H1 (cell line): ENCODE results near the gene HSPB1. TPM values are rescaled to one million over a fixed set of nuclear protein-coding genes. Genes with fewer than 3 reads are reported as not detected.

ENCODE experiments used
- CTCF ChIA-PET: fragments of 300-600 bp; sonication (Branson Sonifier 250); formaldehyde crosslinking; loops from one replicate; lab custom pipeline; 2021; ENCODE audit not compliant: partially characterized antibody; lab: Charles Lee
- POLR2A ChIA-PET: fragments of 300-600 bp; sonication (Branson Sonifier 250); formaldehyde crosslinking; loops from one replicate; lab custom pipeline; 2021; ENCODE audit warnings: inconsistent platforms; ENCODE audit not compliant: partially characterized antibody; lab: Charles Lee
- DNase-seq, 2 experiments: peaks; one replicate each; pipeline versions ENCODE4 v3.0.0 to v3.0.0-alpha.2; 2010 to 2022; ENCODE audit warnings: low spot score in 2 of 2, low read depth in 1 of 2, mixed read lengths in 1 of 2
- FAIRE-seq: peaks from 2 replicates; lab custom pipeline; 2011; peaks lifted over from hg19 to GRCh38; lab: Jason Lieb, UNC
- H2AFZ ChIP-seq: 2 replicates; pipeline ENCODE4 v1.8.1; 2012; ENCODE audit warnings: low read length, inconsistent platforms
- H2AK5ac ChIP-seq: 2 replicates; pipeline ENCODE4 v1.6.1; 2013; ENCODE audit warnings: low read depth, low read length
- H2BK120ac ChIP-seq: replicated peaks from 2 replicates; pipeline ENCODE3; 2013; ENCODE audit warnings: low read depth, low read length, inconsistent platforms
- H2BK12ac ChIP-seq: 2 replicates; pipeline ENCODE4 v1.6.1; 2013; ENCODE audit warnings: low read depth, low read length
- H2BK15ac ChIP-seq: 2 replicates; pipeline ENCODE4 v1.6.1; 2013; ENCODE audit warnings: low read length
- H2BK20ac ChIP-seq: 2 replicates; pipeline ENCODE4 v1.6.1; 2013; ENCODE audit warnings: low read length
- H2BK5ac ChIP-seq: 2 replicates; pipeline ENCODE4 v1.6.1; 2013; ENCODE audit warnings: low read depth, low read length
- H3K14ac ChIP-seq: 2 replicates; pipeline ENCODE4 v1.6.1; 2013; ENCODE audit warnings: inconsistent platforms; ENCODE audit not compliant: insufficient read length
- H3K18ac ChIP-seq: 2 replicates; pipeline ENCODE4 v1.6.1; 2013; ENCODE audit warnings: low read length; ENCODE audit errors: extremely low read depth
- H3K23ac ChIP-seq: 2 replicates; pipeline ENCODE4 v1.6.1; 2013; ENCODE audit warnings: inconsistent platforms; ENCODE audit not compliant: insufficient read length
- H3K23me2 ChIP-seq: 2 replicates; pipeline ENCODE4 v1.6.1; 2013; ENCODE audit warnings: low read depth, low read length
- H3K27ac ChIP-seq: 2 replicates; pipeline ENCODE4 v1.6.1; 2011; ENCODE audit warnings: low read depth, low read length, inconsistent platforms
- H3K27me3 ChIP-seq, 4 experiments: replicated peaks in 1 of 4; 1 replicate in 1 of 4; 2 replicates in 3 of 4; pipeline versions ENCODE4 v1.6.1 to v1.8.1; 2011 to 2013; ENCODE audit warnings: low read length in 3 of 4, mild to moderate bottlenecking in 3 of 4, inconsistent platforms in 2 of 4, mixed read lengths in 2 of 4, moderate library complexity in 1 of 4; ENCODE audit not compliant: control insufficient read depth in 3 of 4, insufficient read depth in 3 of 4; ENCODE audit errors: extremely low read depth in 1 of 4
- H3K36me3 ChIP-seq, 4 experiments: 2 replicates each; pipeline versions ENCODE4 v1.6.1 to v1.8.1; 2011 to 2013; ENCODE audit warnings: mild to moderate bottlenecking in 4 of 4, low read length in 3 of 4, moderate library complexity in 2 of 4, control low read depth in 1 of 4, inconsistent platforms in 1 of 4; ENCODE audit not compliant: insufficient read depth in 4 of 4, control insufficient read depth in 2 of 4
- H3K4ac ChIP-seq: replicated peaks from 2 replicates; pipeline ENCODE3; 2013; ENCODE audit warnings: low read length, low read depth, mixed read lengths, inconsistent platforms; ENCODE audit not compliant: insufficient read length
- H3K4me1 ChIP-seq, 4 experiments: replicated peaks in 1 of 4; 1 replicate in 1 of 4; 2 replicates in 3 of 4; pipeline versions ENCODE4 v1.6.1 to v1.8.1; 2011 to 2013; ENCODE audit warnings: low read length in 3 of 4, inconsistent platforms in 2 of 4, mixed read lengths in 1 of 4; ENCODE audit not compliant: insufficient read depth in 4 of 4, control insufficient read depth in 3 of 4
- H3K4me2 ChIP-seq, 2 experiments: 2 replicates each; pipeline versions ENCODE4 v1.6.1 to v1.8.1; 2011 to 2013; ENCODE audit warnings: low read depth in 2 of 2, low read length in 2 of 2, control low read depth in 1 of 2, inconsistent platforms in 1 of 2, mild to moderate bottlenecking in 1 of 2; ENCODE audit not compliant: insufficient read depth in 1 of 2
- H3K4me3 ChIP-seq, 4 experiments: fragments of 200-600, 300-600 bp in 1 of 4; sonication (generic), shearing (Covaris generic), sonication (Bioruptor Twin) in 1 of 4; 2 replicates each; pipeline versions ENCODE4 v1.5.1 to v1.8.1; 2011 to 2016; ENCODE audit warnings: low read length in 4 of 4, low read depth in 3 of 4, control low read depth in 2 of 4, inconsistent platforms in 2 of 4, mild to moderate bottlenecking in 2 of 4, mixed read lengths in 1 of 4, moderate library complexity in 1 of 4; ENCODE audit not compliant: insufficient read depth in 2 of 4; ENCODE audit errors: extremely low read depth in 1 of 4
- H3K56ac ChIP-seq: replicated peaks from 2 replicates; pipeline ENCODE3; 2013; ENCODE audit warnings: low read depth, mild to moderate bottlenecking, mixed read lengths, low read length, inconsistent platforms; ENCODE audit not compliant: insufficient read length
- H3K79me1 ChIP-seq: 2 replicates; pipeline ENCODE4 v1.6.1; 2013; ENCODE audit warnings: low read depth, low read length, control low read depth
- H3K79me2 ChIP-seq, 2 experiments: 2 replicates each; pipeline versions ENCODE4 v1.6.1 to v1.8.1; 2012 to 2013; ENCODE audit warnings: low read length in 2 of 2, mild to moderate bottlenecking in 2 of 2, inconsistent platforms in 1 of 2; ENCODE audit not compliant: insufficient read depth in 2 of 2, control insufficient read depth in 1 of 2
- H3K9ac ChIP-seq, 4 experiments: replicated peaks in 1 of 4; 1 replicate in 1 of 4; 2 replicates in 3 of 4; pipeline versions ENCODE4 v1.6.1 to v1.8.1; 2011 to 2013; ENCODE audit warnings: low read depth in 3 of 4, low read length in 3 of 4, control low read depth in 2 of 4, mild to moderate bottlenecking in 2 of 4, moderate library complexity in 2 of 4, inconsistent platforms in 1 of 4; ENCODE audit errors: extremely low read depth in 1 of 4
- H3K9me3 ChIP-seq, 2 experiments: 2 replicates each; pipeline versions ENCODE4 v1.6.1 to v1.8.1; 2012 to 2013; ENCODE audit warnings: mild to moderate bottlenecking in 2 of 2, moderate library complexity in 2 of 2, control low read depth in 1 of 2, inconsistent platforms in 1 of 2, low read depth in 1 of 2, low read length in 1 of 2, mixed read lengths in 1 of 2; ENCODE audit not compliant: insufficient read depth in 2 of 2
- H4K20me1 ChIP-seq, 2 experiments: replicated peaks in 1 of 2; 2 replicates each; pipeline versions ENCODE3 to v1.8.1; 2011 to 2013; ENCODE audit warnings: inconsistent platforms in 2 of 2, low read length in 2 of 2, mild to moderate bottlenecking in 1 of 2; ENCODE audit not compliant: insufficient read depth in 2 of 2, control insufficient read depth in 1 of 2
- H4K5ac ChIP-seq: 2 replicates; pipeline ENCODE4 v1.6.1; 2013; ENCODE audit warnings: low read length, low read depth, mixed read lengths, inconsistent platforms; ENCODE audit not compliant: insufficient read length
- H4K8ac ChIP-seq: 2 replicates; pipeline ENCODE4 v1.8.0; 2013; ENCODE audit warnings: mild to moderate bottlenecking, moderate library complexity, low read length, inconsistent platforms; ENCODE audit not compliant: insufficient read depth; ENCODE audit errors: extremely low read depth
- H4K91ac ChIP-seq: replicated peaks from 2 replicates; pipeline ENCODE3; 2013; ENCODE audit warnings: low read length, mixed read lengths, inconsistent platforms; ENCODE audit not compliant: insufficient read length
- CTCF ChIP-seq, 3 experiments: IDR thresholded peaks; 1 replicate in 2 of 3; 2 replicates in 1 of 3; pipeline versions ENCODE4 v1.5.1 to v1.6.1; 2011; ENCODE audit warnings: low read length in 3 of 3, mild to moderate bottlenecking in 3 of 3, inconsistent platforms in 2 of 3, low read depth in 1 of 3, moderate library complexity in 1 of 3; ENCODE audit not compliant: insufficient read depth in 1 of 3; ENCODE audit errors: control extremely low read depth in 1 of 3
- WGBS, 2 experiments: shearing (Covaris generic) in 1 of 2; methylation state at CpG; one replicate each; pipeline versions ENCODE4 v1.1.6 to v1.1.7; 2013 to 2015; ENCODE audit warnings: low lambda C conversion rate in 2 of 2, mixed read lengths in 2 of 2, inconsistent platforms in 1 of 2, low coverage in 1 of 2, missing lambda C conversion rate in 1 of 2; ENCODE audit not compliant: insufficient replicate concordance in 2 of 2, insufficient coverage in 1 of 2, insufficient read length in 1 of 2; ENCODE audit errors: extremely low coverage in 1 of 2, missing lambda C conversion rate in 1 of 2; 5-methylcytosine and 5-hydroxymethylcytosine counted together
- polyA plus RNA-seq, 7 experiments: library from polyadenylated mRNA; depleted of rRNA in 3 of 7; stranded (reverse) in 5 of 7; unstranded in 2 of 7; fragments of >200 nt in 5 of 7; fragments of 200-250 nt in 2 of 7; gene quantifications; 1 replicate in 5 of 7; 2 replicates in 1 of 7; 4 replicates in 1 of 7; pipeline versions ENCODE4 v1.2.1 to v1.2.3, GENCODE V29; 2011 to 2013; ENCODE audit warnings: missing spikeins in 2 of 7, mixed read lengths in 2 of 7
- total RNA-seq: library from RNA; stranded (reverse); fragmentation: NEBNext Ultra II Directional; extraction: Animal tissue kit (Norgen Biotek cat#: 25700); gene quantifications from 2 replicates; pipeline ENCODE4 v1.2.1, GENCODE V29; 2021

HSPB1 gene
- total and polyA plus RNA-seq, 2 of the 8 experiments (the other 6 are each of a cell fraction or from before 2014, with no cell fraction given), result 165 to 254 TPM

GRCh38 chr7:76333511-76334101 lies 31.1 kb downstream of the HSPB1 start:
- Histone ChIP-seq H2AK5ac (no peak overlapping the region), H2BK12ac (no peak overlapping the region), H3K4ac (peak overlapping the region; percentile 14), H4K5ac (no peak overlapping the region), H3K9ac (no peak overlapping the region), H3K18ac (no peak overlapping the region), H3K56ac (no peak overlapping the region), H2BK15ac (no peak overlapping the region), H3K79me2 (peaks cover 33 to 99% of the 10 kb centered on the region in 2 experiments), H2AFZ (no peak overlapping the region), H2BK20ac (no peak overlapping the region), H4K20me1 (peaks cover 50% of the 10 kb centered on the region in 2 experiments), H3K79me1 (peaks cover 13% of the 10 kb centered on the region), H3K36me3 (peaks cover 16 to 47% (median 24%) of the 10 kb centered on the region in 4 experiments), H3K27ac (no peak overlapping the region), H4K8ac (no peak overlapping the region), H3K4me2 (no peak overlapping the region), H3K23me2 (no peaks in the 10 kb centered on the region), H3K14ac (no peak overlapping the region), H4K91ac (no peak overlapping the region), H2BK120ac (no peak overlapping the region), H3K9me3 (no peaks in the 10 kb centered on the region), H3K27me3 (no peaks in the 10 kb centered on the region), H3K4me1 (peaks cover 0 to 4% (median 2%) of the 10 kb centered on the region in 4 experiments; a peak in 3 of 7 replicates), H3K4me3 (no peak overlapping the region), H3K23ac (no peak overlapping the region), H2BK5ac (peak overlapping the region; percentile 35; the same call in 1 of the 2 replicates)
- POLR2A ChIA-PET, result interaction anchor here (0.9 to 15.6 kb wide), 4 partner anchors 10 to 21 kb away, joined by 6 to 249 read pairs (median 13); partner anchors contain the start of gene YWHAG
- 97% methylated on average over 14 of the region's 14 CpGs; no CpG with 5 or more reads in 1 of the 2 experiments for WGBS, 2 experiments
- no peak for FAIRE-seq
- CTCF ChIA-PET, result interaction anchor here (1.3 to 1.4 kb wide), 2 partner anchors 11 to 18 kb away, joined by 3 to 4 read pairs; no protein-coding TSS in a partner anchor
- no peak for DNase-seq
- TF ChIP-seq CTCF (IDR thresholded peaks at IDR 0.05; ENCODE audit: control extremely low read depth in 1 of 3, insufficient read depth in 1 of 3, low read depth in 1 of 3, low read length in 3 of 3), result no peak
